GM23338 (cell line): Measurements from ENCODE around the gene SLFN13.

Experiments
- CREB1 ChIP-seq: fragments of 250-450 bp; sonication (Bioruptor Pico); IDR thresholded peaks from 2 replicates; pipeline ENCODE4 v1.5.0; 2020; ENCODE audit warnings: low read depth, mild to moderate bottlenecking, moderate library complexity
- EZH2 ChIP-seq: fragments of 200-600 bp; sonication (generic); IDR thresholded peaks from one replicate; pipeline ENCODE4 v1.8.0; 2017; ENCODE audit warnings: antibody characterized with exemption, mild to moderate bottlenecking, low read depth; ENCODE audit not compliant: unreplicated experiment
- EZH2phosphoT487 ChIP-seq: fragments of 200-600 bp; sonication (generic); IDR thresholded peaks from one replicate; pipeline ENCODE4 v1.8.1; 2018; ENCODE audit warnings: antibody characterized with exemption; ENCODE audit not compliant: unreplicated experiment
- JUNB ChIP-seq: IDR thresholded peaks from one replicate; pipeline ENCODE4 v1.6.1; 2016; ENCODE audit warnings: antibody characterized with exemption; ENCODE audit not compliant: unreplicated experiment
- NANOG ChIP-seq: IDR thresholded peaks from 2 replicates; pipeline ENCODE4 v1.6.1; 2016; ENCODE audit warnings: antibody characterized with exemption, borderline replicate concordance
- POLR2AphosphoS5 ChIP-seq: IDR thresholded peaks from 2 replicates; pipeline ENCODE4 v1.6.1; 2016; ENCODE audit warnings: antibody characterized with exemption, low read depth
- REST ChIP-seq: IDR thresholded peaks from one replicate; pipeline ENCODE4 v1.6.1; 2018; ENCODE audit warnings: antibody characterized with exemption; ENCODE audit not compliant: unreplicated experiment
- STAT1 ChIP-seq: IDR thresholded peaks from one replicate; pipeline ENCODE4 v1.6.1; 2016; ENCODE audit warnings: antibody characterized with exemption; ENCODE audit not compliant: unreplicated experiment
- ZNF114 ChIP-seq: fragments of 250-450 bp; sonication (Bioruptor Pico); IDR thresholded peaks from 2 replicates; pipeline ENCODE4 v1.5.0; 2020; ENCODE audit warnings: mild to moderate bottlenecking, moderate library complexity
- ZNF331 ChIP-seq: fragments of 250-450 bp; sonication (Bioruptor Pico); IDR thresholded peaks from 2 replicates; pipeline ENCODE4 v1.5.0; 2020; ENCODE audit warnings: low read depth, mild to moderate bottlenecking, moderate library complexity
- TF ChIP-seq, protein P1 (sequence below), 2 experiments: fragments of 200-600 bp in 1 of 2; sonication (generic) in 1 of 2; conservative IDR thresholded peaks; 2 replicates each; pipeline versions ENCODE4 v1.5.1 to v1.6.1; 2016 to 2017; ENCODE audit warnings: antibody characterized with exemption in 2 of 2, low read depth in 2 of 2, mild to moderate bottlenecking in 2 of 2, moderate library complexity in 1 of 2
- TF ChIP-seq, protein P2 (sequence below): fragments of 250-450 bp; sonication (Bioruptor Pico); IDR thresholded peaks from 2 replicates; pipeline ENCODE4 v1.5.0; 2020; ENCODE audit warnings: mild to moderate bottlenecking, moderate library complexity
- TF ChIP-seq, protein P3 (sequence below): IDR thresholded peaks from 2 replicates; pipeline ENCODE4 v1.6.1; 2016; ENCODE audit warnings: antibody characterized with exemption

- TF ChIP-seq JUNB (no peak), EZH2phosphoT487 (no peak), REST (no peak), EZH2 (no peak), ZNF114 (CRISPR knock-in tag) (no peak), POLR2AphosphoS5 (no peak), ZNF331 (CRISPR knock-in tag) (no peak), CREB1 (no peak), NANOG (no peak), STAT1 (no peak)
- TF ChIP-seq, protein P1, sequence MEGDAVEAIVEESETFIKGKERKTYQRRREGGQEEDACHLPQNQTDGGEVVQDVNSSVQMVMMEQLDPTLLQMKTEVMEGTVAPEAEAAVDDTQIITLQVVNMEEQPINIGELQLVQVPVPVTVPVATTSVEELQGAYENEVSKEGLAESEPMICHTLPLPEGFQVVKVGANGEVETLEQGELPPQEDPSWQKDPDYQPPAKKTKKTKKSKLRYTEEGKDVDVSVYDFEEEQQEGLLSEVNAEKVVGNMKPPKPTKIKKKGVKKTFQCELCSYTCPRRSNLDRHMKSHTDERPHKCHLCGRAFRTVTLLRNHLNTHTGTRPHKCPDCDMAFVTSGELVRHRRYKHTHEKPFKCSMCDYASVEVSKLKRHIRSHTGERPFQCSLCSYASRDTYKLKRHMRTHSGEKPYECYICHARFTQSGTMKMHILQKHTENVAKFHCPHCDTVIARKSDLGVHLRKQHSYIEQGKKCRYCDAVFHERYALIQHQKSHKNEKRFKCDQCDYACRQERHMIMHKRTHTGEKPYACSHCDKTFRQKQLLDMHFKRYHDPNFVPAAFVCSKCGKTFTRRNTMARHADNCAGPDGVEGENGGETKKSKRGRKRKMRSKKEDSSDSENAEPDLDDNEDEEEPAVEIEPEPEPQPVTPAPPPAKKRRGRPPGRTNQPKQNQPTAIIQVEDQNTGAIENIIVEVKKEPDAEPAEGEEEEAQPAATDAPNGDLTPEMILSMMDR (conservative IDR thresholded peaks at IDR 0.05; ENCODE audit: low read depth in 2 of 2): no peak
- TF ChIP-seq, protein P2, sequence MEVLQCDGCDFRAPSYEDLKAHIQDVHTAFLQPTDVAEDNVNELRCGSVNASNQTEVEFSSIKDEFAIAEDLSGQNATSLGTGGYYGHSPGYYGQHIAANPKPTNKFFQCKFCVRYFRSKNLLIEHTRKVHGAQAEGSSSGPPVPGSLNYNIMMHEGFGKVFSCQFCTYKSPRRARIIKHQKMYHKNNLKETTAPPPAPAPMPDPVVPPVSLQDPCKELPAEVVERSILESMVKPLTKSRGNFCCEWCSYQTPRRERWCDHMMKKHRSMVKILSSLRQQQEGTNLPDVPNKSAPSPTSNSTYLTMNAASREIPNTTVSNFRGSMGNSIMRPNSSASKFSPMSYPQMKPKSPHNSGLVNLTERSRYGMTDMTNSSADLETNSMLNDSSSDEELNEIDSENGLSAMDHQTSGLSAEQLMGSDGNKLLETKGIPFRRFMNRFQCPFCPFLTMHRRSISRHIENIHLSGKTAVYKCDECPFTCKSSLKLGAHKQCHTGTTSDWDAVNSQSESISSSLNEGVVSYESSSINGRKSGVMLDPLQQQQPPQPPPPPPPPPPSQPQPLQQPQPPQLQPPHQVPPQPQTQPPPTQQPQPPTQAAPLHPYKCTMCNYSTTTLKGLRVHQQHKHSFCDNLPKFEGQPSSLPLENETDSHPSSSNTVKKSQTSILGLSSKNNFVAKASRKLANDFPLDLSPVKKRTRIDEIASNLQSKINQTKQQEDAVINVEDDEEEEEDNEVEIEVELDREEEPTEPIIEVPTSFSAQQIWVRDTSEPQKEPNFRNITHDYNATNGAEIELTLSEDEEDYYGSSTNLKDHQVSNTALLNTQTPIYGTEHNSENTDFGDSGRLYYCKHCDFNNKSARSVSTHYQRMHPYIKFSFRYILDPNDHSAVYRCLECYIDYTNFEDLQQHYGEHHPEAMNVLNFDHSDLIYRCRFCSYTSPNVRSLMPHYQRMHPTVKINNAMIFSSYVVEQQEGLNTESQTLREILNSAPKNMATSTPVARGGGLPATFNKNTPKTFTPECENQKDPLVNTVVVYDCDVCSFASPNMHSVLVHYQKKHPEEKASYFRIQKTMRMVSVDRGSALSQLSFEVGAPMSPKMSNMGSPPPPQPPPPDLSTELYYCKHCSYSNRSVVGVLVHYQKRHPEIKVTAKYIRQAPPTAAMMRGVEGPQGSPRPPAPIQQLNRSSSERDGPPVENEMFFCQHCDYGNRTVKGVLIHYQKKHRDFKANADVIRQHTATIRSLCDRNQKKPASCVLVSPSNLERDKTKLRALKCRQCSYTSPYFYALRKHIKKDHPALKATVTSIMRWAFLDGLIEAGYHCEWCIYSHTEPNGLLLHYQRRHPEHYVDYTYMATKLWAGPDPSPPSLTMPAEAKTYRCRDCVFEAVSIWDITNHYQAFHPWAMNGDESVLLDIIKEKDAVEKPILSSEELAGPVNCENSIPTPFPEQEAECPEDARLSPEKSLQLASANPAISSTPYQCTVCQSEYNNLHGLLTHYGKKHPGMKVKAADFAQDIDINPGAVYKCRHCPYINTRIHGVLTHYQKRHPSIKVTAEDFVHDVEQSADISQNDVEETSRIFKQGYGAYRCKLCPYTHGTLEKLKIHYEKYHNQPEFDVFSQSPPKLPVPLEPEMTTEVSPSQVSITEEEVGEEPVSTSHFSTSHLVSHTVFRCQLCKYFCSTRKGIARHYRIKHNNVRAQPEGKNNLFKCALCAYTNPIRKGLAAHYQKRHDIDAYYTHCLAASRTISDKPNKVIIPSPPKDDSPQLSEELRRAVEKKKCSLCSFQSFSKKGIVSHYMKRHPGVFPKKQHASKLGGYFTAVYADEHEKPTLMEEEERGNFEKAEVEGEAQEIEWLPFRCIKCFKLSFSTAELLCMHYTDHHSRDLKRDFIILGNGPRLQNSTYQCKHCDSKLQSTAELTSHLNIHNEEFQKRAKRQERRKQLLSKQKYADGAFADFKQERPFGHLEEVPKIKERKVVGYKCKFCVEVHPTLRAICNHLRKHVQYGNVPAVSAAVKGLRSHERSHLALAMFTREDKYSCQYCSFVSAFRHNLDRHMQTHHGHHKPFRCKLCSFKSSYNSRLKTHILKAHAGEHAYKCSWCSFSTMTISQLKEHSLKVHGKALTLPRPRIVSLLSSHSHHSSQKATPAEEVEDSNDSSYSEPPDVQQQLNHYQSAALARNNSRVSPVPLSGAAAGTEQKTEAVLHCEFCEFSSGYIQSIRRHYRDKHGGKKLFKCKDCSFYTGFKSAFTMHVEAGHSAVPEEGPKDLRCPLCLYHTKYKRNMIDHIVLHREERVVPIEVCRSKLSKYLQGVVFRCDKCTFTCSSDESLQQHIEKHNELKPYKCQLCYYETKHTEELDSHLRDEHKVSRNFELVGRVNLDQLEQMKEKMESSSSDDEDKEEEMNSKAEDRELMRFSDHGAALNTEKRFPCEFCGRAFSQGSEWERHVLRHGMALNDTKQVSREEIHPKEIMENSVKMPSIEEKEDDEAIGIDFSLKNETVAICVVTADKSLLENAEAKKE (CRISPR knock-in tag): no peak
- TF ChIP-seq, protein P3, sequence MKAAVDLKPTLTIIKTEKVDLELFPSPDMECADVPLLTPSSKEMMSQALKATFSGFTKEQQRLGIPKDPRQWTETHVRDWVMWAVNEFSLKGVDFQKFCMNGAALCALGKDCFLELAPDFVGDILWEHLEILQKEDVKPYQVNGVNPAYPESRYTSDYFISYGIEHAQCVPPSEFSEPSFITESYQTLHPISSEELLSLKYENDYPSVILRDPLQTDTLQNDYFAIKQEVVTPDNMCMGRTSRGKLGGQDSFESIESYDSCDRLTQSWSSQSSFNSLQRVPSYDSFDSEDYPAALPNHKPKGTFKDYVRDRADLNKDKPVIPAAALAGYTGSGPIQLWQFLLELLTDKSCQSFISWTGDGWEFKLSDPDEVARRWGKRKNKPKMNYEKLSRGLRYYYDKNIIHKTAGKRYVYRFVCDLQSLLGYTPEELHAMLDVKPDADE: no peak
These were observed 61.1 kb downstream of the SLFN13 start for GRCh38 chr17:35387496-35387895.
